Measurements from ENCODE around the gene H2AZ2.
"Not testable (repeated sequence)": the region's sequence is repeated elsewhere in the genome, so short reads cannot be mapped to it uniquely, and the experiment has no call there.

Gene H2AZ2

GRCh38 chr7:44867073-44867995, 19.4 kb upstream of the H2AZ2 start:
- Histone ChIP-seq H2AFZ (ENCODE audit: low read depth) (peak overlapping the region; percentile 36; the same call in 1 of the 2 replicates), H3K4me3 (IDR thresholded peaks at IDR 0.05; ENCODE audit: insufficient read depth, low read depth, low read length) (no peak overlapping the region), H3K27ac (no peak overlapping the region), H3K79me2 (ENCODE audit: insufficient read depth, low read depth) (no peaks in the 10 kb centered on the region), H3K27me3 (ENCODE audit: insufficient read depth, low read depth) (no peaks in the 10 kb centered on the region), H3K4me1 (ENCODE audit: low read depth, poor library complexity, severe bottlenecking) (peaks cover 15% of the 10 kb centered on the region), H3K9ac (no peak overlapping the region), H4K20me1 (ENCODE audit: insufficient read depth) (no peaks in the 10 kb centered on the region), H3K36me3 (ENCODE audit: insufficient read depth) (no peaks in the 10 kb centered on the region), H3K4me2 (peak overlapping the region; percentile 43; the same call in 1 of the 2 replicates)
- no peak for TF ChIP-seq CTCF (conservative IDR thresholded peaks at IDR 0.05; ENCODE audit: low read depth, low read length)

- not testable (repeated sequence) for H3K9ac ChIP-seq; H3K27ac ChIP-seq; H3K27me3 ChIP-seq (ENCODE audit: insufficient read depth, low read depth); H3K4me1 ChIP-seq (ENCODE audit: low read depth, poor library complexity, severe bottlenecking); H3K4me3 ChIP-seq (IDR thresholded peaks at IDR 0.05; ENCODE audit: insufficient read depth, low read depth, low read length); H3K36me3 ChIP-seq (ENCODE audit: insufficient read depth); H2AFZ ChIP-seq (ENCODE audit: low read depth); H4K20me1 ChIP-seq (ENCODE audit: insufficient read depth); H3K4me2 ChIP-seq; H3K79me2 ChIP-seq (ENCODE audit: insufficient read depth, low read depth)
Observed at GRCh38 chr7:44861949-44862348, 14.1 kb upstream of the H2AZ2 start.

- Histone ChIP-seq H3K27me3 (ENCODE audit: insufficient read depth, low read depth) (no peaks in the 10 kb centered on the region), H4K20me1 (ENCODE audit: insufficient read depth) (no peaks in the 10 kb centered on the region), H3K4me3 (IDR thresholded peaks at IDR 0.05; ENCODE audit: insufficient read depth, low read depth, low read length) (no peak overlapping the region), H3K4me2 (no peak overlapping the region), H2AFZ (ENCODE audit: low read depth) (no peak overlapping the region), H3K9ac (no peak overlapping the region), H3K36me3 (ENCODE audit: insufficient read depth) (no peaks in the 10 kb centered on the region), H3K79me2 (ENCODE audit: insufficient read depth, low read depth) (no peaks in the 10 kb centered on the region), H3K27ac (no peak overlapping the region), H3K4me1 (ENCODE audit: low read depth, poor library complexity, severe bottlenecking) (peaks cover 20% of the 10 kb centered on the region)
- TF ChIP-seq CTCF (conservative IDR thresholded peaks at IDR 0.05; ENCODE audit: low read depth, low read length), result peak; percentile 40; the same call in 1 of the 2 replicates
Observed at GRCh38 chr7:44858161-44858560, 10.3 kb upstream of the H2AZ2 start.

- Histone ChIP-seq H2AFZ (ENCODE audit: low read depth) (no peak overlapping the region), H3K4me1 (ENCODE audit: low read depth, poor library complexity, severe bottlenecking) (peaks cover 23% of the 10 kb centered on the region), H3K9ac (no peak overlapping the region), H3K27ac (no peak overlapping the region), H4K20me1 (ENCODE audit: insufficient read depth) (no peaks in the 10 kb centered on the region), H3K27me3 (ENCODE audit: insufficient read depth, low read depth) (no peaks in the 10 kb centered on the region), H3K36me3 (ENCODE audit: insufficient read depth) (no peaks in the 10 kb centered on the region), H3K4me3 (IDR thresholded peaks at IDR 0.05; ENCODE audit: insufficient read depth, low read depth, low read length) (no peak overlapping the region), H3K79me2 (ENCODE audit: insufficient read depth, low read depth) (no peaks in the 10 kb centered on the region), H3K4me2 (no peak overlapping the region)
- TF ChIP-seq CTCF (conservative IDR thresholded peaks at IDR 0.05; ENCODE audit: low read depth, low read length), result no peak
Observed at GRCh38 chr7:44854644-44855364, 6.9 kb upstream of the H2AZ2 start.

Data from KMS-11 (cell line).